Measurements from ENCODE around the gene LCE2A.

DNA sequence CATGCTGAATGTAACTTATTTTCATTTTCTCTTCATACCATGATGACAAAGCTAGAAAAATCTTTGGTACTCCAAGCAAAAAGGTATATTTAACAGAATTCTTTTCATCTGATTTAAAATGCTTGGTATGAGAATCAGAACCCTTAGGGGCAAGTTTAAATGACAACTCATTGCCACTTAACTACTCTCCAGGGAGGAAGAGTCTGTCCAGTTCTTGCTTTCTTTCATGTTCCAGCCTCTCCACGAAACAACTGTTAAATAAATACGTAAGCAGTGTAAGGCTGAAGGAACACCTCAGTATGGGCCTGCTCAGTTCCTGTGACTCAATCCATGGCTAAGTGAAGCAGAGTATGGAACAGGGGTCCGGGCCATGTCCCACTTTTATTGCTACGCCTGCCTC, 1.6 kb downstream of the LCE2A start:
- TF ChIP-seq POLR2AphosphoS5 (IDR thresholded peaks at IDR 0.05; ENCODE audit: low read depth, low read length) (no peak), TAF1 (IDR thresholded peaks at IDR 0.05; ENCODE audit: borderline replicate concordance, insufficient read depth, low read length) (no peak)

All from PFSK-1 (cell line).